Right lobe of liver (tissue), 4 donors: ENCODE measurements around the gene PRKAG2.

Experiments
- POLR2A ChIP-seq: fragments of 450-650 bp; IDR thresholded peaks from one replicate; pipeline ENCODE4 v1.6.1; 2017; ENCODE audit warnings: antibody characterized with exemption, mild to moderate bottlenecking
- TF ChIP-seq, protein P1 (sequence below), 4 donors: fragments of 200-600 bp in 3 of 4; fragments of 450-650 bp in 1 of 4; IDR thresholded peaks; one replicate each; pipeline versions ENCODE4 v1.5.1 to v1.8.0; 2016 to 2022; ENCODE audit warnings: antibody characterized with exemption in 4 of 4, mild to moderate bottlenecking in 2 of 4
- donor health status: DM: no; HTN: no; CAD: no.
- donor health status: DM: no; HTN: no; CAD: no.
- donor health status: DM: no; HTN: yes; CAD: no.

DNA sequence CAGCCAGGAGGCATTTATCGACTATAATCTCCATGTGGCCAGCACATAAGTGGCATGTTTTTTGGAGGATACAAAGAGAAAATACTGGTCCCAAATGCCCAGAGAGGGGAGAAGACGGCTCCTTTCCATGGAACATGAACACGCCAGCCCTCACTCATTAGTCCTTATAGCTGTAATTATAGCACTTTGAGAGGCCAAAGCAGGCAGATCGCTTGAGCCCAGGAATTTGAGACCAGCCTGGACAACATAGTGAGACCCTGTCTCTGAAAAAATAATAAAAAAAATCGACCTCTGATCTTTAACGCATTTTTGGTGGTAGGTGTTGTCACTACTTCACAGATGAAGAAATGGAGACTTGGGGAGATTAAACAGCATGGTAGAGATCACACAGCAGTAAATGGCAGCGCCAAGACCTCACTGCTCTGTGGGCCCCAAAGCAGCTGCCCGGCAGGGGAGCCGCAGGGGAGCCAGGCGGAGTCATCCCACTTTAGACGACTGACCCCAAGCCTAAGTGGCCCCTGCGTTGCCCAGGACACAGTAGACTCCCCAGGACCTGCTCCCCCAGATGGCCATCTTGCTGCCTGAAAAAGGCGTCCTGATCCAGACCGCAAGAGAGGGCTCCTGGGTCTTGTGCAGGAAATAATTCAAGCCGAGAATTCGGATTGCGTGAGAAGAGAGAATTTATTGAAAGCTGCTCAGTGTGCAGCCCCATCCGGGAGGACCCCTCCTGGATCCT, 21.2 kb upstream of the PRKAG2 start:
- no peak for TF ChIP-seq POLR2A
- TF ChIP-seq, protein P1, sequence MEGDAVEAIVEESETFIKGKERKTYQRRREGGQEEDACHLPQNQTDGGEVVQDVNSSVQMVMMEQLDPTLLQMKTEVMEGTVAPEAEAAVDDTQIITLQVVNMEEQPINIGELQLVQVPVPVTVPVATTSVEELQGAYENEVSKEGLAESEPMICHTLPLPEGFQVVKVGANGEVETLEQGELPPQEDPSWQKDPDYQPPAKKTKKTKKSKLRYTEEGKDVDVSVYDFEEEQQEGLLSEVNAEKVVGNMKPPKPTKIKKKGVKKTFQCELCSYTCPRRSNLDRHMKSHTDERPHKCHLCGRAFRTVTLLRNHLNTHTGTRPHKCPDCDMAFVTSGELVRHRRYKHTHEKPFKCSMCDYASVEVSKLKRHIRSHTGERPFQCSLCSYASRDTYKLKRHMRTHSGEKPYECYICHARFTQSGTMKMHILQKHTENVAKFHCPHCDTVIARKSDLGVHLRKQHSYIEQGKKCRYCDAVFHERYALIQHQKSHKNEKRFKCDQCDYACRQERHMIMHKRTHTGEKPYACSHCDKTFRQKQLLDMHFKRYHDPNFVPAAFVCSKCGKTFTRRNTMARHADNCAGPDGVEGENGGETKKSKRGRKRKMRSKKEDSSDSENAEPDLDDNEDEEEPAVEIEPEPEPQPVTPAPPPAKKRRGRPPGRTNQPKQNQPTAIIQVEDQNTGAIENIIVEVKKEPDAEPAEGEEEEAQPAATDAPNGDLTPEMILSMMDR (IDR thresholded peaks at IDR 0.05): no peak
